Neural crest cell (in vitro differentiated cells): Measurements from ENCODE around the gene BTNL9. TPM values are rescaled to one million over a fixed set of nuclear protein-coding genes. Genes with fewer than 3 reads are reported as not detected.
A peak's percentile ranks its signal among the peaks of the same experiment; 100 is the strongest.

Source experiments
- DNase-seq: peaks from one replicate; pipeline ENCODE4 v3.0.0; 2021; ENCODE audit warnings: low read depth, mixed read lengths, low spot score
- H3K27ac Mint-ChIP-seq: one replicate; pipeline ENCODE4 v1.8.0; 2021; ENCODE audit warnings: mild to moderate bottlenecking, mixed read lengths; ENCODE audit not compliant: unreplicated experiment
- H3K27me3 Mint-ChIP-seq: 2 replicates; pipeline ENCODE4 v1.8.0; 2021; ENCODE audit warnings: low read depth, mild to moderate bottlenecking, mixed read lengths
- H3K36me3 Mint-ChIP-seq: 2 replicates; pipeline ENCODE4 v1.8.0; 2021; ENCODE audit warnings: low read depth, mild to moderate bottlenecking, mixed read lengths
- H3K4me1 Mint-ChIP-seq: 2 replicates; pipeline ENCODE4 v1.8.0; 2021; ENCODE audit warnings: mixed read lengths
- H3K4me3 Mint-ChIP-seq: one replicate; pipeline ENCODE4 v1.8.0; 2021; ENCODE audit warnings: mild to moderate bottlenecking, mixed read lengths
- H3K9me3 Mint-ChIP-seq: 2 replicates; pipeline ENCODE4 v1.8.0; 2021; ENCODE audit warnings: mixed read lengths
- total RNA-seq: library from RNA; stranded (reverse); gene quantifications from 2 replicates; pipeline ENCODE4 v1.2.1, GENCODE V29; 2021
- TF ChIP-seq, protein P1 (sequence below): fragments of 200-600 bp; sonication (generic); conservative IDR thresholded peaks from 2 replicates; pipeline ENCODE4 v1.5.0; 2021; ENCODE audit warnings: antibody characterized with exemption, mild to moderate bottlenecking

BTNL9 gene
- total RNA-seq, 1 donor from 2014 or later = not detected

DNA sequence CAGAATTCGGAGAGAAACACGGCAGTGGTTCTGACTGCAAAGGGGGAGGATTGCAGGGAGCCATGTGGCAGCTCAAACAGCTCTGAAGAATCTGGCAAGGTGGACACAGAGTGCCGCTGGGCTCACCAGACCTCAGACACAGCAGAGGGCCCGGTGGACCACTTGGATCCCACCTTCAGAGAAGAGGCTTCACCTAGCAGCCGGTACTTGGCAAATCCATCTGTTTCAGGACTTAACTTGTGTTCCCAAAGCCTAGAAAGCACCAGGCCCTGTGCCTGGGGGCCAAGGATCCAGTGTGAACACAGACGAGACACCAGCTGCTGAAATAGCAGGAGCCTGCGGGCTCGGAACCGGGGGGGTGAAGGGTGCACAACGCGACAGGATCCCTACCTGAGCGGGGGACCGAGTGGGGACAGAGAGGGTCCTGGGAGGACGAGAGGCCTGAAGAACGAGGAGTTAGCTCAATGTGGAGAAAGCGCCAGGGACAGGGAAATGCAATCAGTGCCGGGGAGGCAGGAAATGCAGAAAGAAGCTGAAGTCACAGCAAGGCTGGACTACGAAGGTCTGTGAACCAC, 44.6 kb downstream of the BTNL9 start:
- H3K4me1 Mint-ChIP-seq = peaks cover 18% of the 10 kb centered on the region
- no peak overlapping the region for H3K4me3 Mint-ChIP-seq
- TF ChIP-seq, protein P1, sequence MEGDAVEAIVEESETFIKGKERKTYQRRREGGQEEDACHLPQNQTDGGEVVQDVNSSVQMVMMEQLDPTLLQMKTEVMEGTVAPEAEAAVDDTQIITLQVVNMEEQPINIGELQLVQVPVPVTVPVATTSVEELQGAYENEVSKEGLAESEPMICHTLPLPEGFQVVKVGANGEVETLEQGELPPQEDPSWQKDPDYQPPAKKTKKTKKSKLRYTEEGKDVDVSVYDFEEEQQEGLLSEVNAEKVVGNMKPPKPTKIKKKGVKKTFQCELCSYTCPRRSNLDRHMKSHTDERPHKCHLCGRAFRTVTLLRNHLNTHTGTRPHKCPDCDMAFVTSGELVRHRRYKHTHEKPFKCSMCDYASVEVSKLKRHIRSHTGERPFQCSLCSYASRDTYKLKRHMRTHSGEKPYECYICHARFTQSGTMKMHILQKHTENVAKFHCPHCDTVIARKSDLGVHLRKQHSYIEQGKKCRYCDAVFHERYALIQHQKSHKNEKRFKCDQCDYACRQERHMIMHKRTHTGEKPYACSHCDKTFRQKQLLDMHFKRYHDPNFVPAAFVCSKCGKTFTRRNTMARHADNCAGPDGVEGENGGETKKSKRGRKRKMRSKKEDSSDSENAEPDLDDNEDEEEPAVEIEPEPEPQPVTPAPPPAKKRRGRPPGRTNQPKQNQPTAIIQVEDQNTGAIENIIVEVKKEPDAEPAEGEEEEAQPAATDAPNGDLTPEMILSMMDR = no peak
- no peaks in the 10 kb centered on the region for H3K36me3 Mint-ChIP-seq
- H3K27me3 Mint-ChIP-seq = peaks cover 75% of the 10 kb centered on the region
- H3K9me3 Mint-ChIP-seq = peaks cover 2% of the 10 kb centered on the region
- no peak overlapping the region for H3K27ac Mint-ChIP-seq
- DNase-seq = no peak

DNA sequence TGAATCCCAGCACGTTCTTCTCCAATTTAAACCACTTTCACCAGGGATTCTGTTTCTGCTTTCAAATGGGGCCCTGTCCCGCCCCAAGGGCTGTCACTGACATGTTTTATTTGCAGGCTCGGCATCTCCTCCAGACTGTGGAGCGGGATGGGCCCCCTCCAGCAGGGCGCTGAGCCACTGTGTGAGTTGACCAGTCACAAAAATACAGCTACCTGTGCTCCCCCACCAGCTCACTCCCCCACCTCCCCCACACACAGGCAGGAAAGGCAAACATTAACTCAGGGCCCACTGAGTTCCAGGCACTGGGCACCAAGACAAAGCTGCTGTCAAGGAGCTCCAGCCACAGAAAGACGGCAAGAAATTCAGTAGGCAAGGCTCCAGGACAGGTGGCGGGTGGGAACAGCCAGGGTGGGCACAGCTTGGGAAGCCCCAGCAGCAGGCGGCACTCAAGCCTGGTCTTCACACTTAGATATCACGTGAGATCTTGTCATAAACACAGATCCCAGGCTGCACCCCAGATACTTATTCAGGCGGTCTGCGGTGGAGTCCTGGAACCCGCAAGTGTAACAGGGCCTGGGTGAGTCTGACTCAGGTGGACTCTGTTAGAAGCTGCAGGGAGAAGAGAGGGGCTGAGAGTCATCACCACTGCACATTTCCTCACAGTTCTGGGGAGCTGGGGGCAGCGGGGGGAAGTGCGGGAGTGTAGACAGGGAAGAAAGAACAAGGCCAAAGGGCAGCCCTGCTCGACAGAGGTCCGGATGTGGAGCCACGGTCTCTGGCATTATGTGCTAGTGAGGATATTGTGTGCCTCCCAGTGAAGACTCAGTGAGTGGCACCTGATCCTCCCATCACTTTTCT, 46.2 kb downstream of the BTNL9 start:
- Mint-ChIP-seq H3K4me1 (peaks cover 18% of the 10 kb centered on the region), H3K36me3 (no peaks in the 10 kb centered on the region), H3K27me3 (peaks cover 61% of the 10 kb centered on the region), H3K4me3 (no peak overlapping the region), H3K9me3 (peaks cover 2% of the 10 kb centered on the region), H3K27ac (peak overlapping the region; percentile 68)
- no peak for DNase-seq
- TF ChIP-seq, protein P1 = no peak

- TF ChIP-seq, protein P1 = no peak
- Mint-ChIP-seq H3K36me3 (no peaks in the 10 kb centered on the region), H3K27ac (no peak overlapping the region), H3K9me3 (peaks cover 2% of the 10 kb centered on the region), H3K4me3 (no peak overlapping the region), H3K4me1 (peaks cover 18% of the 10 kb centered on the region), H3K27me3 (peaks cover 56% of the 10 kb centered on the region)
- DNase-seq = no peak
Observed at GRCh38 chr5:181086884-181087205, 46.8 kb downstream of the BTNL9 start.

DNA sequence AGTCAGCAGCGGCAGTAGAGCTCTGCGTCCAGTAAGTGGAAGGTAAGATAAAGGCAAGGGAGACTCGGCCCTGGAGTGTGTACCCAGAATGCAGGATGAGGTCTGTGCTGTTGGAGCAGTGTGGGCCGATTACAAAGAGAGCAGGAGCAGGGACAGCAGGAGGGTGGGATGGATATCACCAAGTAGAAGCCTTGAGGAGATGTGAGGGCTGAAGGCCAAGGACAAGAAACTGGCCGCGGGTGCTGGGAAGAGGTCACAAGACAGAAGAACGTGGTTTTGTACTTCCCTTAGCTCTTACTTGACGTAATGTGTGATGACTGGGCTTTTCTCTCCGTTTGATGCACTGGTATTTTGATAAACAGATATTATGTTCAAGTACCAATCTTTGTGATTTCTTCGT, 47.2 kb downstream of the BTNL9 start:
- H3K27ac Mint-ChIP-seq = no peak overlapping the region
- H3K9me3 Mint-ChIP-seq = peaks cover 2% of the 10 kb centered on the region
- H3K27me3 Mint-ChIP-seq = peaks cover 52% of the 10 kb centered on the region
- no peak for DNase-seq
- H3K36me3 Mint-ChIP-seq = no peaks in the 10 kb centered on the region
- TF ChIP-seq, protein P1 = no peak
- H3K4me3 Mint-ChIP-seq = peak overlapping the region; percentile 27
- peaks cover 18% of the 10 kb centered on the region for H3K4me1 Mint-ChIP-seq

DNA sequence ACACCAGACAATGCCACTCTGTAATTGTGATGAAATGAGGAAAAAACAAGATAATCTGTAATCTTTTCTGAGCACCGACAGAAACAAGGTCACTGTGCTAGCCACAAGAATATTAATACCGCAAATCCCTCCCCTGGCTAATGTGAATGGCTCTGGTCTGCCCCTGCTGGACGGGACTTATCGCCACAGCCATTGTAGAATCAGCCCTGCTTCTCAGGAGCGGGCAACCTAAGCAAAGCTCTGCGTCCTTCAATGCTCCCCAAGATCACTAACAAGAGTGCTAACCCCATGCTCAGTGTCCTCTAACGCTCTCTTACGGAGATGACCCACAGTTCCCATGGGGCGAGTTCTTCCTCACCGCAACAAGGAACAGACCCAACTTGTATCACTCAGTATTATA, 48.2 kb downstream of the BTNL9 start:
- peaks cover 18% of the 10 kb centered on the region for H3K4me1 Mint-ChIP-seq
- no peak overlapping the region for H3K4me3 Mint-ChIP-seq
- H3K27ac Mint-ChIP-seq = no peak overlapping the region
- H3K9me3 Mint-ChIP-seq = peaks cover 2% of the 10 kb centered on the region
- H3K36me3 Mint-ChIP-seq = no peaks in the 10 kb centered on the region
- peaks cover 48% of the 10 kb centered on the region for H3K27me3 Mint-ChIP-seq
- DNase-seq = no peak
- TF ChIP-seq, protein P1 = peak; percentile 56
